Thyroid gland (tissue), 4 donors: ENCODE measurements around the gene CRX. TPM values are rescaled to one million over a fixed set of nuclear protein-coding genes. Genes with fewer than 3 reads are reported as not detected.
A peak's percentile ranks its signal among the peaks of the same experiment; 100 is the strongest.
"Not testable (repeated sequence)": the region's sequence is repeated elsewhere in the genome, so short reads cannot be mapped to it uniquely, and the experiment has no call there.

Source experiments
- DNase-seq, 2 donors: peaks; one replicate each; pipeline ENCODE4 v3.0.0-alpha.2; 2019
- H3K27ac ChIP-seq, 3 donors: fragments of 200-600 bp; sonication (generic); 1 replicate in 2 of 3; 2 replicates in 1 of 3; pipeline ENCODE4 v1.5.1; 2016 to 2019; ENCODE audit warnings: mild to moderate bottlenecking in 1 of 3, moderate library complexity in 1 of 3
- H3K27me3 ChIP-seq: fragments of 200-600 bp; sonication (generic); one replicate; pipeline ENCODE4 v1.5.1; 2019
- H3K36me3 ChIP-seq, 2 donors: fragments of 200-600 bp; sonication (generic); one replicate each; pipeline ENCODE4 v1.5.1; 2016 to 2019
- H3K4me1 ChIP-seq, 2 donors: fragments of 200-600 bp; sonication (generic); one replicate each; pipeline ENCODE4 v1.5.1; 2017 to 2019
- H3K4me3 ChIP-seq, 3 donors: fragments of 200-600 bp; sonication (generic); replicated peaks in 1 of 3; 1 replicate in 2 of 3; 2 replicates in 1 of 3; pipeline ENCODE4 v1.5.1; 2016; ENCODE audit warnings: mild to moderate bottlenecking in 1 of 3
- H3K9me3 ChIP-seq: fragments of 200-600 bp; sonication (generic); one replicate; pipeline ENCODE4 v1.5.1; 2017
- CTCF ChIP-seq, 6 experiments: fragments of 200-600 bp in 3 of 6; fragments of 450-650 bp in 3 of 6; sonication (generic) in 3 of 6; IDR thresholded peaks; one replicate each; pipeline ENCODE4 v1.5.1; 2016 to 2019; ENCODE audit warnings: antibody characterized with exemption in 6 of 6, mild to moderate bottlenecking in 2 of 6, inconsistent platforms in 1 of 6, moderate library complexity in 1 of 6
- POLR2A ChIP-seq, 2 donors: fragments of 450-650 bp; IDR thresholded peaks; one replicate each; pipeline ENCODE4 v1.6.1; 2017; ENCODE audit warnings: antibody characterized with exemption in 2 of 2, mild to moderate bottlenecking in 2 of 2, moderate library complexity in 1 of 2
- WGBS, 2 donors: methylation state at CpG; one replicate each; pipeline ENCODE4 v1.1.5; 2017; 5-methylcytosine and 5-hydroxymethylcytosine counted together
- intact Hi-C: fragments of 100-400 bp; cut with DNase I; formaldehyde crosslinking; loops from one replicate; pipeline ENCODE4 v1.15.1; 2023
- total RNA-seq, 4 donors: library from RNA; depleted of rRNA; stranded (reverse); fragments of >200 nt; gene quantifications; one replicate each; pipeline ENCODE4 v1.2.3, GENCODE V29; 2016

Gene CRX
- total RNA-seq, result not detected

DNA sequence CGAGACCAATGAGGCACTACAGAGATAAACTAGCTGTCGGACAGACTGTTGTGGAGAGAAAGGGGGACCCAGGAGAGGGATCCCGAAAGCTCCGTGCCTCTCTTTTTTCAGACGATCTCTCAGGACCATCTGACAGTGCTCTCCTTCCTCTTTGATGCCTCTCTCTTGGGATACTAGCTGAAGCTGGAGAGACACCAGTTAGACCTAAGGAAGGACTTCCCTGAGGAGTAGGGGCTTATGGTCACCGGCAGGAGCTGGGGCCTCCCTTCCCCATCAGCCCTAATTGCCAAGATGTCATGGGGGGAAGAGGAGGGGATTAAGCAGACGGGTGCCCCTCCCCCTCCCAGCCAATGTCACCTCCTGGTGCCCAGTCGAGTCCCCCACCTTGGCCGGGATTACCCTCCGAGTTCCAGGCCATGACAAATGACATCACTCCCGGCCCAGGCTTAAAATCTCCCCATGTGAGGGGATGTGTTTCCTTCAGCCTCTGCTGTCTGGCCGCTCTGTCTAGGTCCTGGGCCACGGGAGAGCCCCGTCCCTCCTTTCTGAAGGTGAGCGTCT lies at the start of gene CRX:
Gene CRX (plus strand): TSS at position 478 of the 561 bp plus-strand sequence. CDS start 12,507 bp downstream, outside the sequence.
- Histone ChIP-seq H3K9me3 (no peaks in the 10 kb centered on the region), H3K36me3 (no peaks in the 10 kb centered on the region), H3K27me3 (no peaks in the 10 kb centered on the region), H3K4me3 (no peak within 1 kb of the TSS), H3K4me1 (no peaks in the 10 kb centered on the region), H3K27ac (no peak within 1 kb of the TSS)
- intact Hi-C loops, result no loop called here
- DNase-seq, result no peak
- 38 to 44% methylated on average over 12 to 15 of the region's 15 CpGs for WGBS, 2 donors
- TF ChIP-seq POLR2A (IDR thresholded peaks at IDR 0.05) (no peak), CTCF (IDR thresholded peaks at IDR 0.05) (no peak)

DNA sequence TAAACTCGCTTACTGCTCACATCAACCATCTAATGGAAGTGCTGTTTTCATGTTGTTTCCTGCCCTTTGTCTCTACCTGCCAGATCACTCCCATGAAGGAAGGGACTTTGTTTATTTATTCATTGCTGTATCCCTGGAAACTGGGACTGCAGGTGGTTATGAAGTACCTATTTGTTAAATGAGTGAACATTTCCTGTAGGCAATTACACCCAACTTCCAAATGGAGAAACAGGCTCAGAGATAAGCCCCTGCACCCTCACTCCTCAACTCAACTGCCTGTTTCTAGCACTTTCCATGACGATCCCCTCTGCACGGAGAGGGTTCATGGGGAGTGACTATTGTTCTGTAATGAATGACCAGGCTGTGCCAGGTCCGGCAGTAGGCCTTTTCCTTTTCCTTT lies 45.2 kb upstream of the CRX start:
- Histone ChIP-seq H3K4me1 (peaks cover 13 to 28% of the 10 kb centered on the region in 2 donors), H3K9me3 (no peaks in the 10 kb centered on the region), H3K27me3 (no peaks in the 10 kb centered on the region), H3K36me3 (peaks cover 0 to 5% of the 10 kb centered on the region in 2 donors), H3K27ac (peak overlapping the region in 1 of 3 donors; percentile 19), H3K4me3 (no peak overlapping the region)
- WGBS, 2 donors, result 57 to 67% methylated on average over 4 of the region's 4 CpGs
- intact Hi-C loops, result no loop called here
- DNase-seq, result no peak
- TF ChIP-seq CTCF (IDR thresholded peaks at IDR 0.05) (no peak), POLR2A (IDR thresholded peaks at IDR 0.05) (no peak)

GRCh38 chr19:47777245-47778048 lies 44.3 kb upstream of the CRX start:
- DNase-seq, H3K36me3 ChIP-seq, H3K9me3 ChIP-seq, H3K27me3 ChIP-seq, intact Hi-C loops: not testable (repeated sequence)
- H3K27ac ChIP-seq, result peak overlapping the region; percentile 94 to 99 (median 95)
- H3K4me3 ChIP-seq, result peak overlapping the region in 2 of 3 donors; percentile 43 to 95
- WGBS, 2 donors, result 80 to 85% methylated on average over 19 to 23 of the region's 23 CpGs
- peaks cover 13 to 29% of the 10 kb centered on the region in 2 donors for H3K4me1 ChIP-seq

DNA sequence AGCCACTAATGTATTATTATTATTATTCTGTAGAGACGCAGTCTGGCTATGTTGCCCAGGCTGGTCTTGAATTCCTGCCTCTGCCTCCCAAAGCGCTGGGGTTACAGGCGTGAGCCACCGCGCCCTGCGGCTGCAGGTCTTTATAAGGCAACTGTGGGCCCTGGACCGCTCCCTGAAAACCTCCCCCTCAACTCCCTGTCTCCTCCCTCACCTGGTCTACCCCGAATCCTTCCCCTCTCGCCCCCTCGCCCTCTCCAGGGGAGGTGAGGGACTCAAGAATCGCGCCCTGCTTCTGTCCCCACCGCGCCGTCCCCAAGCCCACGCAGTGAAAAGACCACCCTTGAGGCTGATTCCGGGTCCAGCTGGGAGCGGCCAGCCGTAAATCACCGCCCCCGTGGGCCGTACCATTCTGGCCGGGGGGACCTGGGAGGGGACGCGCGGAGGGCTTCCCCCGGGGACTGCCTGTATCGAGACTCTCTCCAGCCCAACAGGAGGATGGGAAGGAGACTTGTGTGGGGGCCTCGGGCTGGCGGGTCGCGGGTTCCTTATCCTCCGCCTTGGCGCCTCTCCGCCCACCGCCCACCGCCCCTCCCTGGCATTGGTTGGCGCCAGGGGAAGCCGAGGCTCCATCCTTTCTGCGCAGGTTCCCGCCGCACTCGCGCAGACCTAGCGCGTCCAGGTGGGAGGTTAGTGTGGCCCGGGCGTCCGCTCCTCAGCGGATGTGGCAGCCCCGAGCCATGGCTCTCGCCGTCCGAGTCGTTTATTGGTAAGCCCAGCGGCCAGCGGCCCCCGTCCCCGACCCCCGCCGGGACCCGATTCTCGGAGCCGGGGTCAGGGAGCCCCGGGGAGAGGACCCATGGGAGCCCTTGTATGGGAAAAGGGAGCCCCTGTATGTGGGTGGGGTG lies 43.4 kb upstream of the CRX start, which contains the start of gene SELENOW:
Gene SELENOW (plus strand): TSS at position 655 of the 905 bp plus-strand sequence. CDS start 83 bp downstream, at position 738.
- no peaks in the 10 kb centered on the region for H3K9me3 ChIP-seq
- intact Hi-C loops, result no loop called here
- 0 to 1% methylated on average over 27 to 31 of the region's 65 CpGs for WGBS, 2 donors
- peaks cover 13 to 29% of the 10 kb centered on the region in 2 donors for H3K4me1 ChIP-seq
- DNase-seq, result peak; percentile 79 to 82
- H3K4me3 ChIP-seq, result peak within 1 kb of the TSS; percentile 43 to 95 (median 72)
- H3K27ac ChIP-seq, result peak within 1 kb of the TSS; percentile 94 to 99 (median 95)
- no peaks in the 10 kb centered on the region for H3K27me3 ChIP-seq
- TF ChIP-seq CTCF (IDR thresholded peaks at IDR 0.05), result no peak
- peak; percentile 49 to 92 for TF ChIP-seq POLR2A (IDR thresholded peaks at IDR 0.05)
- H3K36me3 ChIP-seq, result peaks cover 0 to 10% of the 10 kb centered on the region in 2 donors

DNA sequence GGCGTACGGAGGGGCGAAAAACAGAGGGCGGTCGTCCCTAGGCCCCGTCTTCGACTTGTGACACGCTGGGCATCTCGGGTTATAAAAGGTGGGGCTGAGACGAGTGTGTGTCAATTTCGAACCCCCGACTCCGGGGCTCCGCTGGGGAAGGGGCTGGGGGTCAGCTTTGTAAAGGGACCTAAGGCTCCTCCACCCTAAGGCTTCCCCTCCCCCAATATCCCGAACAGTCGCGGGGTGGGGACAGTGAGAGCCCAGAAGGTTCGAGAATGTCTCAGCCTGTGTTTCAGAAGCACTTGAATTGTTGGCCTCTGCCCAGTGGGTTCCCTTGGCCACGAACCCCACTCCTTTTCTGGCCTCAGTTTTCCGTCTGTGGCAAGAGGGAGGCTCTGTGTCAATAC lies 42.8 kb upstream of the CRX start:
- peaks cover 13 to 29% of the 10 kb centered on the region in 2 donors for H3K4me1 ChIP-seq
- peak overlapping the region; percentile 43 to 95 (median 72) for H3K4me3 ChIP-seq
- H3K9me3 ChIP-seq, result no peaks in the 10 kb centered on the region
- peaks cover 0 to 17% of the 10 kb centered on the region in 2 donors for H3K36me3 ChIP-seq
- intact Hi-C loops, result no loop called here
- TF ChIP-seq POLR2A (IDR thresholded peaks at IDR 0.05) (no peak), CTCF (IDR thresholded peaks at IDR 0.05) (no peak)
- DNase-seq, result peak; percentile 54 to 59
- H3K27ac ChIP-seq, result peak overlapping the region; percentile 94 to 99 (median 95)
- WGBS, 2 donors, result 0% methylated on average over 6 to 16 of the region's 20 CpGs
- H3K27me3 ChIP-seq, result no peaks in the 10 kb centered on the region
